Measurements from ENCODE around the gene PRKAR2A.
"Not testable (repeated sequence)": the region's sequence is repeated elsewhere in the genome, so short reads cannot be mapped to it uniquely, and the experiment has no call there.

DNA sequence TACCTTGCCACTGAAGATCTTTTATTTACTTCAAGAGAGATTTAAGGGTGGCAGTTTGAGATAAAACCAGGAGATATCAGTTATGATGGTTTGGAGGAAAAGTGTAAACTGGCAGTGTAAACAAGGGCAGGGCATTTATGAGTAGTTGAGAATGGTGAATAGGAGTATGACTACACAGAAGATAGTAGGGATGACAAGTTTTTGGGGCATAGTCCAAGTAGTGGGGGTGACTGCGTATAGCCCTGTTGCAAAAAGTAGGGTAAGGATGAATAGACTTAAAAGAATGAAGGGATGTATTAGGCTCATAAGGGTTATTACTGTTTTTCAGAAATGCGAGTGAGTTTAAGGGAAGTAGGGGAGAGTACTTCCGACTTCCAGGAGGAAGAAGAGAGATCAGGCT is 124.4 kb downstream of the PRKAR2A start:
- not testable (repeated sequence) for TF ChIP-seq POLR2A (IDR thresholded peaks at IDR 0.05)
- TF ChIP-seq, protein P1, sequence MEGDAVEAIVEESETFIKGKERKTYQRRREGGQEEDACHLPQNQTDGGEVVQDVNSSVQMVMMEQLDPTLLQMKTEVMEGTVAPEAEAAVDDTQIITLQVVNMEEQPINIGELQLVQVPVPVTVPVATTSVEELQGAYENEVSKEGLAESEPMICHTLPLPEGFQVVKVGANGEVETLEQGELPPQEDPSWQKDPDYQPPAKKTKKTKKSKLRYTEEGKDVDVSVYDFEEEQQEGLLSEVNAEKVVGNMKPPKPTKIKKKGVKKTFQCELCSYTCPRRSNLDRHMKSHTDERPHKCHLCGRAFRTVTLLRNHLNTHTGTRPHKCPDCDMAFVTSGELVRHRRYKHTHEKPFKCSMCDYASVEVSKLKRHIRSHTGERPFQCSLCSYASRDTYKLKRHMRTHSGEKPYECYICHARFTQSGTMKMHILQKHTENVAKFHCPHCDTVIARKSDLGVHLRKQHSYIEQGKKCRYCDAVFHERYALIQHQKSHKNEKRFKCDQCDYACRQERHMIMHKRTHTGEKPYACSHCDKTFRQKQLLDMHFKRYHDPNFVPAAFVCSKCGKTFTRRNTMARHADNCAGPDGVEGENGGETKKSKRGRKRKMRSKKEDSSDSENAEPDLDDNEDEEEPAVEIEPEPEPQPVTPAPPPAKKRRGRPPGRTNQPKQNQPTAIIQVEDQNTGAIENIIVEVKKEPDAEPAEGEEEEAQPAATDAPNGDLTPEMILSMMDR (IDR thresholded peaks at IDR 0.05), result not testable (repeated sequence)

Measured in body of pancreas (tissue), 4 donors.